ENCODE results near the gene KCMF1. TPM values are rescaled to one million over a fixed set of nuclear protein-coding genes. Genes with fewer than 3 reads are reported as not detected.

KCMF1 gene
- total RNA-seq, 1 experiment from 2014 or later: 163 TPM

DNA sequence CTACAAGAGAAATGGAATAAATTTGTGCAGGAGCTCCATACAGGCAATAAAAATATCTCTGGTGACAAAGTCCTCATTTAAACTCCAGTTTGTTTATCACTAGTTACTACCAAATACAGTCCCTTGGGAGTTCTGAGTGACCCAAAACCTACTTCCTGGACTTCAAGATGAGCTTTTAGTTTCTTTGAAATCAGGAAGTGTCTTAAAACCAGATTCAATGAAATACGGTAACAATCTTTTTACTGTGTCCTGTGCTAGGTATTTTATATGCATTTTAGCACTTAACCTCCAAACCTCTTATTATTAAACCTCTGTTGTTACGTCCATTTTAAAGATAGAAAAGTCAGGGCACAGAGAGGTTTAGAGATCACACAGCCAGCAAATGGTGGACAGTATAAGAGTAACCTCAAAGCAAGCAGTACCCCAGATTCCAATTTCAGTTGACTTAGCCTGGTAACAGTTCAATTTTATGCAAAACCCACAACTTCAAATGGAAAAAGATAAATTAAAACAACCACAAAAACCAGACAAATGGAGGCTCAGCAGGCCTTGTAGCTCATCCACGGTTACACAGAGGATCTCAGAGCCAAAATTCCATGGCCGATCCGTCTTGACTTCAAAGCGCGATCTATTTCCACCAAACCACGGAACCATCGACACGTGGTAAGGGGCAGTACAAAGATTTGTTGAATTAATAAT lies 1.3 kb upstream of the KCMF1 start:
- TF ChIP-seq, protein P1, sequence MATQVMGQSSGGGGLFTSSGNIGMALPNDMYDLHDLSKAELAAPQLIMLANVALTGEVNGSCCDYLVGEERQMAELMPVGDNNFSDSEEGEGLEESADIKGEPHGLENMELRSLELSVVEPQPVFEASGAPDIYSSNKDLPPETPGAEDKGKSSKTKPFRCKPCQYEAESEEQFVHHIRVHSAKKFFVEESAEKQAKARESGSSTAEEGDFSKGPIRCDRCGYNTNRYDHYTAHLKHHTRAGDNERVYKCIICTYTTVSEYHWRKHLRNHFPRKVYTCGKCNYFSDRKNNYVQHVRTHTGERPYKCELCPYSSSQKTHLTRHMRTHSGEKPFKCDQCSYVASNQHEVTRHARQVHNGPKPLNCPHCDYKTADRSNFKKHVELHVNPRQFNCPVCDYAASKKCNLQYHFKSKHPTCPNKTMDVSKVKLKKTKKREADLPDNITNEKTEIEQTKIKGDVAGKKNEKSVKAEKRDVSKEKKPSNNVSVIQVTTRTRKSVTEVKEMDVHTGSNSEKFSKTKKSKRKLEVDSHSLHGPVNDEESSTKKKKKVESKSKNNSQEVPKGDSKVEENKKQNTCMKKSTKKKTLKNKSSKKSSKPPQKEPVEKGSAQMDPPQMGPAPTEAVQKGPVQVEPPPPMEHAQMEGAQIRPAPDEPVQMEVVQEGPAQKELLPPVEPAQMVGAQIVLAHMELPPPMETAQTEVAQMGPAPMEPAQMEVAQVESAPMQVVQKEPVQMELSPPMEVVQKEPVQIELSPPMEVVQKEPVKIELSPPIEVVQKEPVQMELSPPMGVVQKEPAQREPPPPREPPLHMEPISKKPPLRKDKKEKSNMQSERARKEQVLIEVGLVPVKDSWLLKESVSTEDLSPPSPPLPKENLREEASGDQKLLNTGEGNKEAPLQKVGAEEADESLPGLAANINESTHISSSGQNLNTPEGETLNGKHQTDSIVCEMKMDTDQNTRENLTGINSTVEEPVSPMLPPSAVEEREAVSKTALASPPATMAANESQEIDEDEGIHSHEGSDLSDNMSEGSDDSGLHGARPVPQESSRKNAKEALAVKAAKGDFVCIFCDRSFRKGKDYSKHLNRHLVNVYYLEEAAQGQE (IDR thresholded peaks at IDR 0.05; ENCODE audit: insufficient read depth in 1 of 2, low read depth in 2 of 2, low read length in 1 of 2): no peak
- 0 out of 2 replicates have a peak, but pooled peaks have one; percentile 3 for TF ChIP-seq TCF7L2 (IDR thresholded peaks at IDR 0.05; ENCODE audit: low read depth, low read length)
- no peak for TF ChIP-seq CTCF (IDR thresholded peaks at IDR 0.05)
- no peak for TF ChIP-seq POLR2AphosphoS5 (IDR thresholded peaks at IDR 0.05; ENCODE audit: low read depth, low read length)
- TF ChIP-seq SIN3A (IDR thresholded peaks at IDR 0.05; ENCODE audit: borderline replicate concordance, insufficient read depth, low read depth, low read length): 0 out of 2 replicates have a peak, but pooled peaks have one; percentile 13
- peaks cover 27% of the 10 kb centered on the region for H3K4me1 ChIP-seq (ENCODE audit: control insufficient read depth, insufficient read depth, low read length)
- CTCF ChIA-PET: interaction anchor here (1.1 kb wide), 1 partner anchor 44 kb away, joined by 3 read pairs; no protein-coding TSS in a partner anchor
- intact Hi-C loops (cut with micrococcal nuclease; ENCODE audit: unreplicated experiment): no loop called here
- peak overlapping the region; percentile 98 for H3K27ac ChIP-seq (ENCODE audit: low read length)
- ATAC-seq: no peak
- peak overlapping the region; percentile 90 to 100 for H3K4me3 ChIP-seq (ENCODE audit: low read depth in 2 of 2, low read length in 2 of 2)
- POLR2A ChIA-PET: interaction anchor here (0.6 to 1.8 kb wide), 2 partner anchors 9 to 11 kb away, joined by 8 to 9 read pairs; no protein-coding TSS in a partner anchor
- TSS peak; percentile 89 for BruUV-seq (replicated peaks)
- in situ Hi-C loops (cut with HindIII; ENCODE audit: low pct_unique_long_range_greater_than_20kb, low sequenced_read_pairs): no loop called here
- peaks cover 10% of the 10 kb centered on the region; the same call in 1 of the 2 replicates for H3K36me3 ChIP-seq (ENCODE audit: control insufficient read depth, insufficient read depth, low read length)
- no peak for DNase-seq (ENCODE audit: low read depth, low spot score)
- H3K27me3 ChIP-seq (ENCODE audit: control insufficient read depth, insufficient read depth, low read length): no peaks in the 10 kb centered on the region
- no peaks in the 10 kb centered on the region for H3K9me3 ChIP-seq (ENCODE audit: control insufficient read depth, insufficient read depth, low read depth, low read length)

DNA sequence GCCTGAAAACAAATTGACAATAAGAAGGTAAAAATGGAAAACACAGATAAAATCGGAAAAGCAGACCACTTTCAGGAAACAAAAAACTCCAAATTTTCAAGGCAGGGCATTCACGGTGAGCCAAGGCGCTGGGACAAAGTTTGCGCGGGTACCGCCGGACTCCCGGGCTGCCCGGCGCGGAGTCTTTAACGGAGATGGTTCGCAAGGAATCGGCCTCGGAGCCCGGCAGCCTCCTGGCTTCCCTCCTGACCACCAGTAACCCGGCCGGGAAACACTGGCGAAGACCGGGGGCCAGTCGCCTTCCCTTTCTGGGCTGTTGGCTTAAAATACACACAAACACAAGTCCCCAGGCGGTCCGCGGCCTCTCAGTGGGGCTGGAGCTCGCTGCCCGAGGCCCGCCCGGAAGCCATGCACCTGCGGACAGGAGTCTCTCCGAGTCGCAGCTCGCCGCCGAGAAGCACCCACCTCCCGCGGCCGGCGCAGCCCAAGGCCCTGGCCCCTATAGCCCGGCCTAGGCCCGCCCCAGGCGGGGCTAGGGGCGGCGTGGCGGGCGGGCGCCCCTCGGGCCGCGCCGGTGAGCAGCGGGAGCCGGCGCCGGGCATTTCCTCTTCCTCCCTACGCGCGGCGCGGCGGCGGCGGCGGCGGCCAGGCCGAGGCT lies 622 bp upstream of the KCMF1 start:
- TF ChIP-seq CTCF (IDR thresholded peaks at IDR 0.05): no peak
- TF ChIP-seq SIN3A (IDR thresholded peaks at IDR 0.05; ENCODE audit: borderline replicate concordance, insufficient read depth, low read depth, low read length): peak; percentile 83; the same call in 1 of the 2 replicates
- TF ChIP-seq, protein P1 (IDR thresholded peaks at IDR 0.05; ENCODE audit: insufficient read depth in 1 of 2, low read depth in 2 of 2, low read length in 1 of 2): no peak
- no peak for TF ChIP-seq TCF7L2 (IDR thresholded peaks at IDR 0.05; ENCODE audit: low read depth, low read length)
- peak; percentile 69; the same call in 1 of the 2 replicates for TF ChIP-seq POLR2AphosphoS5 (IDR thresholded peaks at IDR 0.05; ENCODE audit: low read depth, low read length)
- DNase-seq (ENCODE audit: low read depth, low spot score): no peak
- peak; percentile 79 for ATAC-seq
- Histone ChIP-seq H3K9me3 (ENCODE audit: control insufficient read depth, insufficient read depth, low read depth, low read length) (no peaks in the 10 kb centered on the region), H3K4me3 (ENCODE audit: low read depth in 2 of 2, low read length in 2 of 2) (peak overlapping the region; percentile 90 to 100), H3K27me3 (ENCODE audit: control insufficient read depth, insufficient read depth, low read length) (no peaks in the 10 kb centered on the region), H3K36me3 (ENCODE audit: control insufficient read depth, insufficient read depth, low read length) (peaks cover 10% of the 10 kb centered on the region; the same call in 1 of the 2 replicates), H3K27ac (ENCODE audit: low read length) (peak overlapping the region; percentile 98), H3K4me1 (ENCODE audit: control insufficient read depth, insufficient read depth, low read length) (peaks cover 27% of the 10 kb centered on the region)
- in situ Hi-C loops (cut with HindIII; ENCODE audit: low pct_unique_long_range_greater_than_20kb, low sequenced_read_pairs) (no loop called here), intact Hi-C loops (cut with micrococcal nuclease; ENCODE audit: unreplicated experiment) (no loop called here)
- ChIA-PET CTCF (interaction anchor here (0.5 to 1.0 kb wide), 2 partner anchors 45 kb away, joined by 3 to 4 read pairs; no protein-coding TSS in a partner anchor), POLR2A (interaction anchor here (0.6 kb wide), 1 partner anchor 32 kb away, joined by 4 read pairs; no protein-coding TSS in a partner anchor)
- BruUV-seq (replicated peaks): no TSS peak
